ENCODE results near the gene UNC5B. TPM values are rescaled to one million over a fixed set of nuclear protein-coding genes. Genes with fewer than 3 reads are reported as not detected.
A peak's percentile ranks its signal among the peaks of the same experiment; 100 is the strongest.

The UNC5B gene
- total RNA-seq, 1 donor from 2014 or later = 26.9 TPM

DNA sequence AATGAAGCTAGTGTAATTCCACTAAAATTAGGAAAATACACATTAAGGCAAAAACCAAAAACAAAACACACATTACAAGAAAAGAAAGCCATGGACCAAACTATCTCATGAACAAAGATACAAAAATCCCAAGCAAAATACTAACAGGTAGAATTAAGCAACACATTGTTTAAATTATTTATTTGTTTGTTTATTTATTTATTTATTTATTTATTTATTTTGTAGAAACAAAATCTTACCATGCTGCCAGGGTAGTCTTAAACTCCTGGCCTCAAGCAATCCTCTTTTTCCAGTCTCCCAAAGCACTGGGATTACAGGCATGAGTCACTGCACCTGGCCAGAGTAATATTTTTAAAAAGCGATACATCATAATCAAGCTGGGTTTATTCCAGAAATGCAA, 99.8 kb downstream of the UNC5B start:
- no peak for DNase-seq (ENCODE audit: low read depth)
- Histone ChIP-seq H3K36me3 (ENCODE audit: control insufficient read depth, insufficient read depth, low read length) (no peaks in the 10 kb centered on the region), H3K27me3 (ENCODE audit: control insufficient read depth, insufficient read depth, low read length) (peaks cover 13% of the 10 kb centered on the region), H3K4me3 (ENCODE audit: low read depth, low read length) (no peak overlapping the region)
- TF ChIP-seq CTCF (IDR thresholded peaks at IDR 0.05; ENCODE audit: insufficient read depth, low read length, poor library complexity, severe bottlenecking) = no peak

GRCh38 chr10:71312811-71313789, 100.7 kb downstream of the UNC5B start:
- TF ChIP-seq CTCF (IDR thresholded peaks at IDR 0.05; ENCODE audit: insufficient read depth, low read length, poor library complexity, severe bottlenecking) = no peak
- peaks cover 13% of the 10 kb centered on the region for H3K27me3 ChIP-seq (ENCODE audit: control insufficient read depth, insufficient read depth, low read length)
- DNase-seq (ENCODE audit: low read depth) = no peak
- H3K4me3 ChIP-seq (ENCODE audit: low read depth, low read length) = no peak overlapping the region
- no peaks in the 10 kb centered on the region for H3K36me3 ChIP-seq (ENCODE audit: control insufficient read depth, insufficient read depth, low read length)

GRCh38 chr10:71314028-71314693, 101.8 kb downstream of the UNC5B start:
- H3K27me3 ChIP-seq (ENCODE audit: control insufficient read depth, insufficient read depth, low read length) = peaks cover 13% of the 10 kb centered on the region
- H3K36me3 ChIP-seq (ENCODE audit: control insufficient read depth, insufficient read depth, low read length) = no peaks in the 10 kb centered on the region
- no peak for DNase-seq (ENCODE audit: low read depth)
- H3K4me3 ChIP-seq (ENCODE audit: low read depth, low read length) = no peak overlapping the region
- TF ChIP-seq CTCF (IDR thresholded peaks at IDR 0.05; ENCODE audit: insufficient read depth, low read length, poor library complexity, severe bottlenecking) = peak; percentile 80

DNA sequence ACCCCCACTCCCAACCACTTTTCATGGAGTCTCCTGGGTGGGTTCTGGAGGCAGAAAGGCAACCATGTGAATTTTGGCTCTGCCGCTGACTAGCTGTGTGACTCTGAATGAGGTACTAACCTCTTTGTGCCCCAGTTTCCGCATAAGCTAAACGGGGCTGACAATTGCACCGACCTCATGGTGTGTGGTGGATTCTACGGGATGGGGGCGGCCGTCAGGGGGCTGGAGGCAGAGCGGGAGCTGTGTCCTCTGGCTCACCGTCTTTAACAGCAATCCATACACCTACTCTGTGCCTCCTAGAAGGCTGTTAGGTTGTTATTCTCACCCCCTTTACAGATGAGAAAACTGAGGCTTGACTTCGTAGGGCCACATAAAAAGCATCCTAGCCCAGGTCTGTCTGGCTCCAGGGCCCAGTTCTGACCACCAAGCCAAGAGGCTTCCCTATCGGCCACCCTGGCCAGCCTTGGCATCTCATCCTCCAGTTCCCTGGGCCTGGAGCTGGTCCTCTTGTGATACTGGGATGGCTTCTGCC, 102.4 kb downstream of the UNC5B start:
- Histone ChIP-seq H3K36me3 (ENCODE audit: control insufficient read depth, insufficient read depth, low read length) (no peaks in the 10 kb centered on the region), H3K27me3 (ENCODE audit: control insufficient read depth, insufficient read depth, low read length) (peaks cover 13% of the 10 kb centered on the region), H3K4me3 (ENCODE audit: low read depth, low read length) (no peak overlapping the region)
- DNase-seq (ENCODE audit: low read depth) = no peak
- TF ChIP-seq CTCF (IDR thresholded peaks at IDR 0.05; ENCODE audit: insufficient read depth, low read length, poor library complexity, severe bottlenecking) = no peak

- no peaks in the 10 kb centered on the region for H3K36me3 ChIP-seq (ENCODE audit: control insufficient read depth, insufficient read depth, low read length)
- peaks cover 11% of the 10 kb centered on the region for H3K27me3 ChIP-seq (ENCODE audit: control insufficient read depth, insufficient read depth, low read length)
- no peak for TF ChIP-seq CTCF (IDR thresholded peaks at IDR 0.05; ENCODE audit: insufficient read depth, low read length, poor library complexity, severe bottlenecking)
- DNase-seq (ENCODE audit: low read depth) = no peak
- H3K4me3 ChIP-seq (ENCODE audit: low read depth, low read length) = no peak overlapping the region
These were observed 103.9 kb downstream of the UNC5B start for GRCh38 chr10:71316056-71316785.

Measured in kidney epithelial cell (primary cell).